Suprapubic skin (tissue), 4 donors: ENCODE data around the gene CCDC136. TPM values are rescaled to one million over a fixed set of nuclear protein-coding genes. Genes with fewer than 3 reads are reported as not detected.
A peak's percentile ranks its signal among the peaks of the same experiment; 100 is the strongest.

Experiments
- DNase-seq, 2 donors: peaks; one replicate each; pipeline ENCODE4 v3.0.0-alpha.2; 2019; ENCODE audit warnings: low spot score in 2 of 2
- H3K27ac ChIP-seq: fragments of 200-600 bp; sonication (generic); one replicate; pipeline ENCODE4 v1.5.1; 2019
- H3K27me3 ChIP-seq: fragments of 200-600 bp; sonication (generic); one replicate; pipeline ENCODE4 v1.5.1; 2019
- H3K36me3 ChIP-seq: fragments of 200-600 bp; sonication (generic); one replicate; pipeline ENCODE4 v1.5.1; 2019
- H3K4me1 ChIP-seq: fragments of 200-600 bp; sonication (generic); one replicate; pipeline ENCODE4 v1.5.1; 2019
- H3K4me3 ChIP-seq: fragments of 200-600 bp; sonication (generic); one replicate; pipeline ENCODE4 v1.5.1; 2019; ENCODE audit warnings: mild to moderate bottlenecking
- H3K9me3 ChIP-seq: fragments of 200-600 bp; sonication (generic); one replicate; pipeline ENCODE4 v1.5.1; 2019
- CTCF ChIP-seq, 2 donors: fragments of 200-600 bp in 1 of 2; fragments of 450-650 bp in 1 of 2; sonication (generic) in 1 of 2; IDR thresholded peaks; one replicate each; pipeline ENCODE4 v1.5.1; 2016 to 2019; ENCODE audit warnings: antibody characterized with exemption in 2 of 2, mild to moderate bottlenecking in 1 of 2, moderate library complexity in 1 of 2
- EP300 ChIP-seq: sonication (generic); formaldehyde crosslinking; IDR thresholded peaks from one replicate; pipeline ENCODE4 v1.6.1; 2017; ENCODE audit warnings: antibody characterized with exemption
- POLR2A ChIP-seq, 2 donors: fragments of 450-650 bp; IDR thresholded peaks; one replicate each; pipeline ENCODE4 v1.6.1; 2017; ENCODE audit warnings: antibody characterized with exemption in 2 of 2, mild to moderate bottlenecking in 2 of 2, moderate library complexity in 2 of 2
- POLR2AphosphoS5 ChIP-seq, 3 donors: sonication (generic); formaldehyde crosslinking; IDR thresholded peaks; one replicate each; pipeline ENCODE4 v1.6.1; 2017; ENCODE audit warnings: antibody characterized with exemption in 3 of 3
- WGBS: methylation state at CpG from one replicate; pipeline ENCODE4 v1.1.5; 2018; 5-methylcytosine and 5-hydroxymethylcytosine counted together
- total RNA-seq, 4 donors: library from RNA; depleted of rRNA; stranded (reverse); fragments of >200 nt; gene quantifications; one replicate each; pipeline ENCODE4 v1.1.0, GENCODE V29; 2016

The CCDC136 gene
- total RNA-seq, 4 donors from 2014 or later = 0.95 to 4.8 (median 2.1) TPM

DNA sequence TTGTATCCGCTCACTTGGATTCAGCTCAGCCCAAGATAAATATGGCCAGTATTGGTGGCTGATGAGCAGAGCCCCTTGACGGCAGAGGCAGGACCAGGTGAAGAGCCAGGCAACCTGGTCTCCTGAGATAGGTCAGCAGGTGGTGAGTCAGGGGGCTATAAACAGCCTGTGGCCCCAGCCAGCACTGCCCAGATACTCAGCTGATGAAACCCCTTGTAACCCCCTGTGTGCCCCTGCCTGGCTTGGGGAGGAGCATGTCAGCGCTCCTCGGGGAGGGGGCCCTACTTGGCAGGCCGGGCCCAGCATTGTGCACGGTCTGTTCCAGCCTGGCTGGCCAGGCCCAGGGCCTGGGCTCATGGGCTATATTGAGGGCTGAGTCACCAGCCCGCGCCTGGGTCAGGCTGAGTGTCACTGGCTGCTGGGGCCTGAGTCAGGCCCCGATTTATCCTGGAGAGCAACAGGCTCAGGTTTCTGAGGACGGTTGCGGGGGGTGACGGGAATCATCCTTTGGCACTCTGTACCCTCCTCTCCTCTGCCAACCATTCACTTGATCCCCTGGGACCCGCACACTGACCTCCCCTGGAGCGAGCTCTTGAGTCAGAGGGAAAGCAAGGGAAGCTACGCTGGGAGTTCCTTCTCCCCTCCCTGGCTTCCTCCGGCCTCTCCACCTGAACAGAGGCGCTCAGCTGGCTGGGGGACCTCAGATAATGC, 35.6 kb downstream of the CCDC136 start:
- H3K27ac ChIP-seq = no peak overlapping the region
- H3K36me3 ChIP-seq = no peaks in the 10 kb centered on the region
- peaks cover 29% of the 10 kb centered on the region for H3K4me1 ChIP-seq
- peaks cover 20% of the 10 kb centered on the region for H3K27me3 ChIP-seq
- TF ChIP-seq EP300 (no peak), POLR2A (IDR thresholded peaks at IDR 0.05) (no peak), CTCF (IDR thresholded peaks at IDR 0.05) (no peak), POLR2AphosphoS5 (IDR thresholded peaks at IDR 0.05) (no peak)
- H3K9me3 ChIP-seq = no peaks in the 10 kb centered on the region
- DNase-seq = no peak
- 88% methylated on average over 10 of the region's 17 CpGs for WGBS
- H3K4me3 ChIP-seq = no peak overlapping the region

DNA sequence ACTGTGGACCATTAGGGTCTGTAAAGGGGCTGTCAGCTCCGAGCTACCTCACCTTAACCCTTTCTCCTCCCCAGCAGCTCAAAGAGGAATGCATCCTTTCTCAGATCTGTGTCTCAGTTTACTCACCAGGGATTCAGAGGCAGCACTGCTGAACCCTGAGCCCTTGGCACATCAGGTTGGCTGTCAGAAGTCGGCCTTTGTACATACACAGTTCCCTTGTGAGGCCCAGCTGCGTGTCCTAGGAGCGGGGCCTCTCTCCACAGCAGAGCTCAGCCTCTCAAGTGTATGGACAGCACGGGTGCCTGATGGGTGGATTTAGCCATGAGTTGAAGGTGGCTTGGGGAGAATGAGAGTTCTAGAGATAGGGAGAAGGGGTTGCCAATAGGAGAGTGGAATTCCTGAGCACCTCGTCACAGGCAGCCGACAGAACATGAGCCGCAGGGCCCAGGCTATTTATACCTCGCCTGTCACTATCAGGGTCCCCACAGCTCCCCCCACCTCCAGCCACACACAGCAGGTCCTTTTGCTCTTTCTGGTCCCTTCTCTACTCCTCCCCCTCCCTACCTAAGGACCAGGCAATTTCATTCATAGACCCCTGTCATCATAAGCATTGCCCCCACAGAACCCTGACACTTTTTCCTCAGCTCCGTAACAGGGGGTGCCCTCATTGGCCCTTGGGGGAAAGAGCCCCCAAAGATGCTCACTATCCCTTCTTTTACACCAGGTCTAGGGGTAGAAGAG, 36.4 kb downstream of the CCDC136 start:
- Histone ChIP-seq H3K27me3 (peaks cover 20% of the 10 kb centered on the region), H3K9me3 (no peaks in the 10 kb centered on the region), H3K36me3 (no peaks in the 10 kb centered on the region), H3K4me1 (peaks cover 36% of the 10 kb centered on the region), H3K4me3 (no peak overlapping the region), H3K27ac (no peak overlapping the region)
- TF ChIP-seq EP300 (no peak), CTCF (IDR thresholded peaks at IDR 0.05) (no peak), POLR2A (IDR thresholded peaks at IDR 0.05) (no peak), POLR2AphosphoS5 (IDR thresholded peaks at IDR 0.05) (no peak)
- DNase-seq = no peak
- WGBS = 83% methylated on average over 7 of the region's 10 CpGs

- no peak for DNase-seq
- Histone ChIP-seq H3K9me3 (no peaks in the 10 kb centered on the region), H3K4me3 (peak overlapping the region; percentile 50), H3K36me3 (no peaks in the 10 kb centered on the region), H3K27ac (no peak overlapping the region), H3K27me3 (peaks cover 20% of the 10 kb centered on the region), H3K4me1 (peaks cover 48% of the 10 kb centered on the region)
- WGBS = 34% methylated on average over 11 of the region's 13 CpGs
- TF ChIP-seq CTCF (IDR thresholded peaks at IDR 0.05) (no peak), EP300 (no peak), POLR2A (IDR thresholded peaks at IDR 0.05) (no peak), POLR2AphosphoS5 (IDR thresholded peaks at IDR 0.05) (no peak)
Measured at GRCh38 chr7:128829391-128830166, 37.8 kb downstream of the CCDC136 start.

- DNase-seq = peak in 1 of 2 donors; percentile 77
- peaks cover 20% of the 10 kb centered on the region for H3K27me3 ChIP-seq
- peaks cover 48% of the 10 kb centered on the region for H3K4me1 ChIP-seq
- H3K27ac ChIP-seq = peak within 1 kb of the TSS; percentile 55
- TF ChIP-seq POLR2AphosphoS5 (IDR thresholded peaks at IDR 0.05) (no peak), EP300 (no peak), POLR2A (IDR thresholded peaks at IDR 0.05) (no peak), CTCF (IDR thresholded peaks at IDR 0.05) (no peak)
- peak within 1 kb of the TSS; percentile 50 for H3K4me3 ChIP-seq
- no peaks in the 10 kb centered on the region for H3K36me3 ChIP-seq
- 0% methylated on average over 12 of the region's 109 CpGs for WGBS
- H3K9me3 ChIP-seq = no peaks in the 10 kb centered on the region
Measured at GRCh38 chr7:128830231-128831177, 38.7 kb downstream of the CCDC136 start, which contains the start of gene FLNC. FLNC (plus strand) TSS chr7:128830406; CDS start chr7:128830638, 232 bp downstream.
